Stimulated activated naive B cell treated with anti-CD40 and anti-IgM and Interleukin-4, amounts not matched to agents 10 μg/mL and 1 μg/mL and 100 μg/mL, for 72 hours (primary cell): ENCODE results near the gene LAMA5.
A peak's percentile ranks its signal among the peaks of the same experiment; 100 is the strongest.

Experiments used
- ATAC-seq, 2 donors: fragments of 150-1000 bp; cut with Tn5 transposase; replicated peaks; 2 replicates each; pipeline ENCODE4 v1.10.0; 2021; ENCODE audit warnings: moderate library complexity in 1 of 2
- DNase-seq: peaks from one replicate; pipeline ENCODE4 v3.0.0; 2021
- H3K27ac Mint-ChIP-seq: one replicate; pipeline ENCODE4 v1.8.0; 2022; ENCODE audit warnings: mild to moderate bottlenecking, mixed read lengths
- H3K27me3 Mint-ChIP-seq, 2 donors: one replicate each; pipeline ENCODE4 v1.8.0; 2022; ENCODE audit warnings: mixed read lengths in 2 of 2
- H3K36me3 Mint-ChIP-seq, 2 donors: one replicate each; pipeline ENCODE4 v1.8.0; 2022; ENCODE audit warnings: mixed read lengths in 2 of 2, mild to moderate bottlenecking in 1 of 2
- H3K4me1 Mint-ChIP-seq, 2 donors: one replicate each; pipeline ENCODE4 v1.8.0; 2022; ENCODE audit warnings: mixed read lengths in 2 of 2, mild to moderate bottlenecking in 1 of 2
- H3K4me3 Mint-ChIP-seq, 2 donors: one replicate each; pipeline ENCODE4 v1.8.0; 2022; ENCODE audit warnings: mild to moderate bottlenecking in 2 of 2, mixed read lengths in 2 of 2, moderate library complexity in 1 of 2
- H3K9me3 Mint-ChIP-seq, 2 donors: one replicate each; pipeline ENCODE4 v1.8.0; 2022; ENCODE audit warnings: mixed read lengths in 2 of 2, mild to moderate bottlenecking in 1 of 2

Gene LAMA5

GRCh38 chr20:62396367-62397239 lies 29.5 kb upstream of the LAMA5 start:
- H3K27ac Mint-ChIP-seq: peak overlapping the region; percentile 28
- peaks cover 4 to 8% of the 10 kb centered on the region in 2 donors for H3K9me3 Mint-ChIP-seq
- H3K4me1 Mint-ChIP-seq: peaks cover 10 to 18% of the 10 kb centered on the region in 2 donors
- no peak for ATAC-seq
- DNase-seq: no peak
- H3K4me3 Mint-ChIP-seq: no peak overlapping the region
- peaks cover 32 to 45% of the 10 kb centered on the region in 2 donors for H3K36me3 Mint-ChIP-seq
- no peaks in the 10 kb centered on the region for H3K27me3 Mint-ChIP-seq

GRCh38 chr20:62395311-62396242 lies 28.5 kb upstream of the LAMA5 start:
- H3K36me3 Mint-ChIP-seq: peaks cover 28 to 46% of the 10 kb centered on the region in 2 donors
- no peak for ATAC-seq
- no peak overlapping the region for H3K27ac Mint-ChIP-seq
- H3K9me3 Mint-ChIP-seq: peaks cover 4 to 8% of the 10 kb centered on the region in 2 donors
- DNase-seq: no peak
- H3K4me1 Mint-ChIP-seq: peaks cover 8 to 18% of the 10 kb centered on the region in 2 donors
- no peaks in the 10 kb centered on the region for H3K27me3 Mint-ChIP-seq
- H3K4me3 Mint-ChIP-seq: no peak overlapping the region

- Mint-ChIP-seq H3K4me3 (no peak overlapping the region), H3K27ac (no peak overlapping the region), H3K36me3 (peaks cover 36 to 51% of the 10 kb centered on the region in 2 donors), H3K27me3 (no peaks in the 10 kb centered on the region), H3K4me1 (peaks cover 12 to 20% of the 10 kb centered on the region in 2 donors), H3K9me3 (peaks cover 4 to 8% of the 10 kb centered on the region in 2 donors)
- DNase-seq (no peak), ATAC-seq (no peak)
Observed at GRCh38 chr20:62394248-62395245, 27.4 kb upstream of the LAMA5 start.

- H3K9me3 Mint-ChIP-seq: peaks cover 4 to 8% of the 10 kb centered on the region in 2 donors
- H3K36me3 Mint-ChIP-seq: peaks cover 44 to 58% of the 10 kb centered on the region in 2 donors
- no peak overlapping the region for H3K27ac Mint-ChIP-seq
- H3K27me3 Mint-ChIP-seq: no peaks in the 10 kb centered on the region
- DNase-seq (no peak), ATAC-seq (no peak)
- no peak overlapping the region for H3K4me3 Mint-ChIP-seq
- peaks cover 17 to 28% of the 10 kb centered on the region in 2 donors for H3K4me1 Mint-ChIP-seq
Observed at GRCh38 chr20:62393830-62394229, 26.7 kb upstream of the LAMA5 start.

GRCh38 chr20:62393335-62393665 lies 26.2 kb upstream of the LAMA5 start:
- H3K9me3 Mint-ChIP-seq: peaks cover 4 to 8% of the 10 kb centered on the region in 2 donors
- H3K36me3 Mint-ChIP-seq: peaks cover 48 to 63% of the 10 kb centered on the region in 2 donors
- no peak overlapping the region for H3K4me3 Mint-ChIP-seq

GRCh38 chr20:62392621-62393334 lies 25.7 kb upstream of the LAMA5 start:
- ATAC-seq: no peak
- Mint-ChIP-seq H3K27ac (no peak overlapping the region), H3K4me3 (no peak overlapping the region), H3K9me3 (peaks cover 2 to 3% of the 10 kb centered on the region in 2 donors), H3K36me3 (peaks cover 48 to 63% of the 10 kb centered on the region in 2 donors), H3K4me1 (peaks cover 22 to 38% of the 10 kb centered on the region in 2 donors), H3K27me3 (no peaks in the 10 kb centered on the region)
- no peak for DNase-seq

More at GRCh38 chr20:62393335-62393665, 26.2 kb upstream of the LAMA5 start:
- Mint-ChIP-seq H3K27ac (peak overlapping the region; percentile 51), H3K4me1 (peaks cover 18 to 33% of the 10 kb centered on the region in 2 donors), H3K27me3 (no peaks in the 10 kb centered on the region)
- ATAC-seq (no peak), DNase-seq (no peak)

- Mint-ChIP-seq H3K4me3 (no peak overlapping the region), H3K36me3 (peaks cover 46 to 61% of the 10 kb centered on the region in 2 donors), H3K9me3 (no peaks in the 10 kb centered on the region), H3K27ac (peak overlapping the region; percentile 66), H3K4me1 (peaks cover 26 to 42% of the 10 kb centered on the region in 2 donors), H3K27me3 (no peaks in the 10 kb centered on the region)
- DNase-seq: no peak
- ATAC-seq: no peak
Observed at GRCh38 chr20:62392077-62392418, 24.9 kb upstream of the LAMA5 start.

GRCh38 chr20:62391165-62392076 lies 24.3 kb upstream of the LAMA5 start:
- peaks cover 46 to 59% of the 10 kb centered on the region in 2 donors for H3K36me3 Mint-ChIP-seq
- ATAC-seq (no peak), DNase-seq (no peak)
- no peaks in the 10 kb centered on the region for H3K27me3 Mint-ChIP-seq
- H3K4me3 Mint-ChIP-seq: no peak overlapping the region
- H3K9me3 Mint-ChIP-seq: no peaks in the 10 kb centered on the region
- H3K27ac Mint-ChIP-seq: peak overlapping the region; percentile 66
- H3K4me1 Mint-ChIP-seq: peaks cover 26 to 42% of the 10 kb centered on the region in 2 donors

GRCh38 chr20:62390317-62391164 lies 23.4 kb upstream of the LAMA5 start:
- Mint-ChIP-seq H3K9me3 (no peaks in the 10 kb centered on the region), H3K36me3 (peaks cover 45 to 63% of the 10 kb centered on the region in 2 donors), H3K27ac (peak overlapping the region; percentile 86), H3K4me3 (peak overlapping the region in 1 of 2 donors; percentile 25), H3K4me1 (peaks cover 31 to 50% of the 10 kb centered on the region in 2 donors), H3K27me3 (no peaks in the 10 kb centered on the region)
- no peak for ATAC-seq
- DNase-seq: no peak

GRCh38 chr20:62389601-62390087 lies 22.5 kb upstream of the LAMA5 start:
- Mint-ChIP-seq H3K36me3 (peaks cover 41 to 58% of the 10 kb centered on the region in 2 donors), H3K27ac (peak overlapping the region; percentile 86), H3K9me3 (no peaks in the 10 kb centered on the region), H3K4me1 (peaks cover 36 to 57% of the 10 kb centered on the region in 2 donors), H3K27me3 (no peaks in the 10 kb centered on the region), H3K4me3 (no peak overlapping the region)
- ATAC-seq: no peak
- DNase-seq: no peak

GRCh38 chr20:62388839-62389600 lies 21.9 kb upstream of the LAMA5 start:
- H3K4me1 Mint-ChIP-seq: peaks cover 38 to 57% of the 10 kb centered on the region in 2 donors
- peak overlapping the region; percentile 86 for H3K27ac Mint-ChIP-seq
- H3K4me3 Mint-ChIP-seq: peak overlapping the region; percentile 95
- H3K9me3 Mint-ChIP-seq: no peaks in the 10 kb centered on the region
- DNase-seq (no peak), ATAC-seq (no peak)
- no peaks in the 10 kb centered on the region for H3K27me3 Mint-ChIP-seq
- H3K36me3 Mint-ChIP-seq: peaks cover 38 to 55% of the 10 kb centered on the region in 2 donors
